Keratinocyte (primary cell): Measurements from ENCODE around the gene ACSM2B. TPM values are rescaled to one million over a fixed set of nuclear protein-coding genes. Genes with fewer than 3 reads are reported as not detected.

Experiments used
- DNase-seq: peaks from one replicate; pipeline ENCODE4 v3.0.0-alpha.2; 2011; ENCODE audit warnings: low read depth, missing footprints, low spot score
- FAIRE-seq: peaks from 2 replicates; lab custom pipeline; 2011; peaks lifted over from hg19 to GRCh38; lab: Jason Lieb, UNC
- H2AFZ ChIP-seq: 2 replicates; pipeline ENCODE4 v1.6.0; 2012; ENCODE audit warnings: low read length, control low read depth, inconsistent platforms; ENCODE audit not compliant: control insufficient read depth
- H3K27ac ChIP-seq: 2 replicates; pipeline ENCODE4 v1.5.1; 2011; ENCODE audit warnings: low read length; ENCODE audit not compliant: control insufficient read depth, insufficient read depth
- H3K27me3 ChIP-seq: 3 replicates; pipeline ENCODE4 v1.6.0; 2011; ENCODE audit warnings: low read length; ENCODE audit not compliant: control insufficient read depth, insufficient read depth; ENCODE audit errors: extremely low read depth
- H3K36me3 ChIP-seq, 2 experiments: 2 replicates in 1 of 2; 3 replicates in 1 of 2; pipeline ENCODE4 v1.5.1; 2011; ENCODE audit warnings: low read length in 2 of 2, mild to moderate bottlenecking in 1 of 2; ENCODE audit not compliant: control insufficient read depth in 2 of 2, insufficient read depth in 2 of 2; ENCODE audit errors: extremely low read depth in 1 of 2
- H3K4me1 ChIP-seq: 3 replicates; pipeline ENCODE4 v1.5.1; 2011; ENCODE audit warnings: low read length; ENCODE audit not compliant: control insufficient read depth, insufficient read depth; ENCODE audit errors: extremely low read depth
- H3K4me2 ChIP-seq: 3 replicates; pipeline ENCODE4 v1.6.0; 2011; ENCODE audit warnings: low read depth, low read length; ENCODE audit not compliant: control insufficient read depth, insufficient read depth; ENCODE audit errors: extremely low read depth
- H3K4me3 ChIP-seq, 3 experiments: fragments of 200-600 bp in 1 of 3; sonication (generic) in 1 of 3; 2 replicates in 2 of 3; 3 replicates in 1 of 3; pipeline ENCODE4 v1.5.1; 2011 to 2016; ENCODE audit warnings: low read length in 3 of 3, mild to moderate bottlenecking in 3 of 3, control low read depth in 2 of 3, inconsistent platforms in 1 of 3, low read depth in 1 of 3, mixed read lengths in 1 of 3, mixed run types in 1 of 3, moderate library complexity in 1 of 3; ENCODE audit not compliant: control insufficient read depth in 2 of 3, insufficient read depth in 2 of 3; ENCODE audit errors: extremely low read depth in 1 of 3
- H3K79me2 ChIP-seq: 2 replicates; pipeline ENCODE4 v1.6.0; 2012; ENCODE audit warnings: low read length; ENCODE audit not compliant: control insufficient read depth, insufficient read depth
- H3K9ac ChIP-seq: 3 replicates; pipeline ENCODE4 v1.6.0; 2011; ENCODE audit warnings: low read length; ENCODE audit not compliant: control insufficient read depth, insufficient read depth; ENCODE audit errors: extremely low read depth
- H3K9me1 ChIP-seq: 3 replicates; pipeline ENCODE4 v1.6.0; 2011; ENCODE audit warnings: low read length; ENCODE audit not compliant: control insufficient read depth, insufficient read depth; ENCODE audit errors: extremely low read depth
- H3K9me3 ChIP-seq: 2 replicates; pipeline ENCODE4 v1.5.1; 2012; ENCODE audit warnings: low read depth, low read length; ENCODE audit not compliant: control insufficient read depth
- H4K20me1 ChIP-seq: 3 replicates; pipeline ENCODE4 v1.6.0; 2011; ENCODE audit warnings: low read length; ENCODE audit not compliant: control insufficient read depth, insufficient read depth; ENCODE audit errors: extremely low read depth
- EZH2 ChIP-seq: IDR thresholded peaks from one replicate; pipeline ENCODE4 v1.6.1; 2012; ENCODE audit warnings: inconsistent platforms, mild to moderate bottlenecking, low read length, moderate library complexity
- dilution Hi-C: fragments of 300-500 bp; cut with MboI; formaldehyde crosslinking; loops from one replicate; pipeline ENCODE4 v1.7.0; 2020; ENCODE audit warnings: low sequenced_read_pairs; ENCODE audit not compliant: extremely low pct_ligation_motif_present
- polyA plus RNA-seq, 5 experiments: library from polyadenylated mRNA; depleted of rRNA in 3 of 5; stranded (reverse) in 3 of 5; stranded (forward) in 1 of 5; unstranded in 1 of 5; fragments of >200 nt; gene quantifications; 1 replicate in 1 of 5; 2 replicates in 3 of 5; 3 replicates in 1 of 5; pipeline versions ENCODE4 v1.2.1 to v1.2.3, GENCODE V29; 2011 to 2012; ENCODE audit warnings: missing spikeins in 2 of 5, low read depth in 1 of 5, low replicate concordance in 1 of 5
- TF ChIP-seq, protein P1 (sequence below), 3 experiments: IDR thresholded peaks in 1 of 3; conservative IDR thresholded peaks in 1 of 3; optimal IDR thresholded peaks in 1 of 3; 2 replicates in 2 of 3; 3 replicates in 1 of 3; pipeline versions ENCODE3 to v1.5.1; 2011; ENCODE audit warnings: low read length in 3 of 3, mild to moderate bottlenecking in 3 of 3, moderate library complexity in 2 of 3, control low read depth in 1 of 3, inconsistent platforms in 1 of 3; ENCODE audit not compliant: insufficient read depth in 2 of 3; ENCODE audit errors: extremely low read depth in 1 of 3

ACSM2B gene
- polyA plus RNA-seq, 1 donor (not counting 4 experiments of a cell fraction or from before 2014, with no cell fraction given): not detected

DNA sequence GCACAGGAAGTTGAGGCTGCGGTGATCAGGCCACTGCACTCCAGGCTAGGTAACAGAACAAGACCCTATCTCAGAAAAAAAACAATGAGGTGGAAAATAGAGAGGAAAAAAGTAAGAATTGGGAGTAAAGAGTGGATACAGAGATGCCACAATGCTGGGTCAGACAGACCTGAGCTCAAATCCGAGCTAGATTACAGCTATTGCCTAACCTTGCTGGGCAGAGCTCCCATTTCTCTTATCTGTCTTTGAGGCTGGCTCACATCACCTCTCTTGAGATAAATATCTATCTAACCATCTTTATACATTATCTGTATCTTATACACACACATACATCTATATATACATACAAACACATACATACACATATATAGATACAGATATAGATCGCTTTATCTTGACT is 59.0 kb downstream of the ACSM2B start:
- TF ChIP-seq, protein P1, sequence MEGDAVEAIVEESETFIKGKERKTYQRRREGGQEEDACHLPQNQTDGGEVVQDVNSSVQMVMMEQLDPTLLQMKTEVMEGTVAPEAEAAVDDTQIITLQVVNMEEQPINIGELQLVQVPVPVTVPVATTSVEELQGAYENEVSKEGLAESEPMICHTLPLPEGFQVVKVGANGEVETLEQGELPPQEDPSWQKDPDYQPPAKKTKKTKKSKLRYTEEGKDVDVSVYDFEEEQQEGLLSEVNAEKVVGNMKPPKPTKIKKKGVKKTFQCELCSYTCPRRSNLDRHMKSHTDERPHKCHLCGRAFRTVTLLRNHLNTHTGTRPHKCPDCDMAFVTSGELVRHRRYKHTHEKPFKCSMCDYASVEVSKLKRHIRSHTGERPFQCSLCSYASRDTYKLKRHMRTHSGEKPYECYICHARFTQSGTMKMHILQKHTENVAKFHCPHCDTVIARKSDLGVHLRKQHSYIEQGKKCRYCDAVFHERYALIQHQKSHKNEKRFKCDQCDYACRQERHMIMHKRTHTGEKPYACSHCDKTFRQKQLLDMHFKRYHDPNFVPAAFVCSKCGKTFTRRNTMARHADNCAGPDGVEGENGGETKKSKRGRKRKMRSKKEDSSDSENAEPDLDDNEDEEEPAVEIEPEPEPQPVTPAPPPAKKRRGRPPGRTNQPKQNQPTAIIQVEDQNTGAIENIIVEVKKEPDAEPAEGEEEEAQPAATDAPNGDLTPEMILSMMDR (optimal IDR thresholded peaks at IDR 0.05 in 1 of 3, IDR thresholded peaks at IDR 0.05 in 1 of 3, conservative IDR thresholded peaks at IDR 0.05 in 1 of 3; ENCODE audit: extremely low read depth in 1 of 3, insufficient read depth in 2 of 3, low read length in 3 of 3): no peak
- TF ChIP-seq EZH2: no peak
- no peaks in the 10 kb centered on the region for H3K4me1 ChIP-seq
- no peak for FAIRE-seq

DNA sequence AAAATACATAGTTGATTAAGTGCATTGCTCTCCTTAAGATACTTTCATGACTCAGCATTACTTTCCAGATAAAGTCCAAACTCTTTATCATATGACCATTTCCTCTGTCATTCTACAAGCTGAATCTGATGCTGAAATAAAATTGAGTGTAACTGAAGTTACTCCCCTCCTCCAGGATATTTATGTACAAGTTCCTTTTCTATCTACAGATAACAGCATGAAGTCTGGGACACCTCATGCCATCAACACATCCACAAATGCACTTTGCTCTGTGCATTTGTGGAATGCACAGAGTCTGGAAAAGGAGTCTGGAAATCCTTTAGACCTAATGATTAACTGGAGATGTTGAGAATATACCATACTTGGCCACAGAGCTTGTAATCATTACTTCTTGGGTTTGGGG is 60.5 kb downstream of the ACSM2B start:
- Histone ChIP-seq H3K4me2 (no peak overlapping the region), H3K79me2 (no peaks in the 10 kb centered on the region), H2AFZ (no peak overlapping the region), H3K9me3 (no peaks in the 10 kb centered on the region), H3K9ac (no peak overlapping the region), H4K20me1 (no peaks in the 10 kb centered on the region), H3K4me1 (no peaks in the 10 kb centered on the region), H3K9me1 (no peaks in the 10 kb centered on the region), H3K36me3 (no peaks in the 10 kb centered on the region), H3K4me3 (no peak overlapping the region), H3K27me3 (no peaks in the 10 kb centered on the region), H3K27ac (no peak overlapping the region)
- dilution Hi-C loops: no loop called here
- FAIRE-seq (no peak), DNase-seq (no peak)
- TF ChIP-seq EZH2: no peak
- TF ChIP-seq, protein P1 (optimal IDR thresholded peaks at IDR 0.05 in 1 of 3, IDR thresholded peaks at IDR 0.05 in 1 of 3, conservative IDR thresholded peaks at IDR 0.05 in 1 of 3; ENCODE audit: extremely low read depth in 1 of 3, insufficient read depth in 2 of 3, low read length in 3 of 3): no peak

More for the DNA sequence above, 59.0 kb downstream of the ACSM2B start:
- Histone ChIP-seq H3K9ac (no peak overlapping the region), H3K9me3 (no peaks in the 10 kb centered on the region), H4K20me1 (no peaks in the 10 kb centered on the region), H3K27ac (no peak overlapping the region), H3K27me3 (no peaks in the 10 kb centered on the region), H3K4me2 (no peak overlapping the region), H3K4me3 (no peak overlapping the region), H3K9me1 (no peaks in the 10 kb centered on the region), H3K79me2 (no peaks in the 10 kb centered on the region), H3K36me3 (no peaks in the 10 kb centered on the region), H2AFZ (no peak overlapping the region)
- no peak for DNase-seq
- dilution Hi-C loops: no loop called here
